Activated CD8-positive, alpha-beta memory T cell treated with anti-CD3 and anti-CD28 coated beads, Interleukin-2, amount 10 ng/mL, durations not matched to agents 7 days and 5 days (primary cell): ENCODE results near the gene HLA-DOA. TPM values are rescaled to one million over a fixed set of nuclear protein-coding genes. Genes with fewer than 3 reads are reported as not detected.

Experiments used
- ATAC-seq: fragments of 150-1000 bp; cut with Tn5 transposase; one replicate; pipeline ENCODE4 v1.10.0; 2021; ENCODE audit warnings: moderate library complexity
- CTCF ChIA-PET: fragments of 350-600 bp; sonication (Branson Sonifier 250); formaldehyde crosslinking; loops from one replicate; lab custom pipeline; 2021; ENCODE audit warnings: antibody characterized with exemption; lab: Charles Lee
- DNase-seq: peaks from one replicate; pipeline ENCODE4 v3.0.0-alpha.2; 2020
- H3K27ac Mint-ChIP-seq: one replicate; pipeline ENCODE4 v1.8.0; 2021; ENCODE audit warnings: mild to moderate bottlenecking, mixed read lengths
- H3K27me3 Mint-ChIP-seq: one replicate; pipeline ENCODE4 v1.8.0; 2021; ENCODE audit warnings: mixed read lengths
- H3K36me3 Mint-ChIP-seq: one replicate; pipeline ENCODE4 v1.8.0; 2021; ENCODE audit warnings: mild to moderate bottlenecking, mixed read lengths
- H3K4me1 Mint-ChIP-seq: one replicate; pipeline ENCODE4 v1.8.0; 2021; ENCODE audit warnings: mixed read lengths
- H3K4me3 Mint-ChIP-seq: one replicate; pipeline ENCODE4 v1.8.0; 2021; ENCODE audit warnings: mild to moderate bottlenecking, moderate library complexity, mixed read lengths
- H3K9me3 Mint-ChIP-seq: one replicate; pipeline ENCODE4 v1.8.0; 2022; ENCODE audit warnings: low read depth, mixed read lengths
- total RNA-seq, 2 experiments: library from RNA; stranded (reverse); gene quantifications; one replicate each; pipeline ENCODE4 v1.2.3, GENCODE V29; 2021

HLA-DOA gene
- total RNA-seq, 2 experiments from 2014 or later, result 11.8 to 16.7 TPM

DNA sequence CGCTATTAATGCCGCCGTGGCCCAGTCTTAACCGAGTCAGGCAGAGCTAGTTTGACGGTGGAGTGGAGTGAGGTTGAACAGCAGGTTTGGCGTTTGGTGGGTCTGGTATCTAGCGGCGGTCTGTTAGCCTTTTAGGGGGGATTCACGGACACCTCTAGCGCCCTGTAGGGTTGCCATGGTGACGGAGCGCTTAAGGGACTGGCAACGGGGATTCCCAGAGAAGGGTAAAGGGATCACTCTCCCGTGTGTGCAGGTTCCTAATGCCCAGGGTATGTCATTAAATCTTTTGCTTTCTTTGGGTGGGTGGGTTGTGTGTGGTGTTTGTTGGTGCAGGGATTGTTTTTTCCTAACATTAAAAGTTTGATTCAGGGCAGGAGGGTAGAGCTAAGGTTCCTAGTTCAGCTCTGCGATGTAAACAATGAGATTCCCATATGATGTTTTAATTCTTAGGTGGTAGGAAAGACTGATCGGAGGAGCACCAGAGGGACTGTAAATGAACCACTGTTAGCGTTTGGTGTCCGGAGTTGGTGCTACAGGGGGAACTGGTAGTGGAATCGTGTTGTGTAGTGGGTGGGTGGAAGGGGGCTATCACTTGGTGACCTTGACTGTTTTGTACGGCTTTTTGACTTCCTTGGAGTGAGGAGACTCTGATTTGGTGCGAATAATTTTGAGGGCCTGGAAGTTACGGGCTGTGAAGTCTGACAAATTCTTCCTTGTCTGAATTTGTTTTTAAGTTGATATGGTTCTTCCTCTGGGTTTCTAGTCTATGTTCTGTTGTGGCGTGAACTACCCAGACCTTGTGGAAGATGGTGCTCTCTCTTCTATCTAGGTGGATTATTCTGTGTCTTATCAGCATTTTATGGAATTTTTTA is 36.0 kb downstream of the HLA-DOA start:
- peak overlapping the region; percentile 99 for H3K27ac Mint-ChIP-seq
- peak; percentile 76 for DNase-seq
- ATAC-seq, result no peak
- peaks cover 32% of the 10 kb centered on the region for H3K4me1 Mint-ChIP-seq
- CTCF ChIA-PET, result interaction anchor here (0.6 to 17.8 kb wide), 14 partner anchors 8 to 133 kb away, joined by 3 to 249 read pairs (median 12); partner anchors contain the start of genes HLA-DMA, PSMB9, TAP1 and TAP2
- no peaks in the 10 kb centered on the region for H3K9me3 Mint-ChIP-seq
- no peaks in the 10 kb centered on the region for H3K27me3 Mint-ChIP-seq
- peak overlapping the region; percentile 94 for H3K4me3 Mint-ChIP-seq
- peaks cover 83% of the 10 kb centered on the region for H3K36me3 Mint-ChIP-seq

DNA sequence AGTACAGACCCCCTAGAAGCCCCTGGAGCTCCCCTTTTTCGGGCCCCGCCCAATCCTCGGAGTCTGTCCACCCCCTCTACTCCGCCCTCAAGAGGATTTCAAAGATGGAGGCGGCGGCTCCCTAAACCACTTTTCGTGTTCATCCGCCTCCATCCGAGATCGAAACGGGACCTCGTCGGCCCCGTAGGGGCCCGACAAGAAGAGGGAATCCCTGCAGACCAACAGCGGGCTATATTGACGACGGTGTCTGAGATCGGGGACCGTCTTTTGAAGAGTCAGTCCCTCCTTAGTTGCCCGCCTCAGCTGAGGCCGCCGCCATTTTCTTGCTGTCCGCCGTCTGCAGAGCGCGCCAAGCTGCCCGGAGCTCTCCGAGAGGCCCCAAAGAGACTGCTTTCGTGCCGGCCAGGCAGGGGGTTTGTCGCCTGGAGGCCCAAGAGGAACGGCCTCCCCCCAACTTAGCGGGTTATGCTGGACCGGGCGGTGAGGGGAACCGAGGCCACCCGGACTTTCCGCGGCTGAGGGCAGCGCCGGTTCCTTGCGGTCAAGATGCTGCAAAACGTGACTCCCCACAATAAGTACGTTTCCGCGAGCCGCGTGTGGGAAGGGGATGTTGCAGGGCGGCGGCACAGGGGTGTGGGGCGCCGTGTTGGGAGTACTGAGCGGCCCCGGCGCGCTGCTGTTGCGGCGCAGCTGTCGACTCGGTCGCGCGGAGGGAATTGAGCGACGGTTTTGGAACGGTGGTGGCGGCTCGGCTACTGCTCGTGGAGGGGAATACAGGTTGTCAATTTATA is 36.8 kb downstream of the HLA-DOA start:
- H3K4me1 Mint-ChIP-seq, result peaks cover 26% of the 10 kb centered on the region
- H3K9me3 Mint-ChIP-seq, result no peaks in the 10 kb centered on the region
- peak; percentile 0 for ATAC-seq
- H3K27me3 Mint-ChIP-seq, result no peaks in the 10 kb centered on the region
- peaks cover 75% of the 10 kb centered on the region for H3K36me3 Mint-ChIP-seq
- H3K27ac Mint-ChIP-seq, result peak overlapping the region; percentile 99
- CTCF ChIA-PET, result interaction anchor here (0.7 to 17.8 kb wide), 21 partner anchors 11 to 780 kb away, joined by 3 to 249 read pairs (median 6); partner anchors contain the start of genes GPSM3, HLA-DMA, PSMB9 and TAP1
- peak overlapping the region; percentile 94 for H3K4me3 Mint-ChIP-seq
- DNase-seq, result peak; percentile 80

DNA sequence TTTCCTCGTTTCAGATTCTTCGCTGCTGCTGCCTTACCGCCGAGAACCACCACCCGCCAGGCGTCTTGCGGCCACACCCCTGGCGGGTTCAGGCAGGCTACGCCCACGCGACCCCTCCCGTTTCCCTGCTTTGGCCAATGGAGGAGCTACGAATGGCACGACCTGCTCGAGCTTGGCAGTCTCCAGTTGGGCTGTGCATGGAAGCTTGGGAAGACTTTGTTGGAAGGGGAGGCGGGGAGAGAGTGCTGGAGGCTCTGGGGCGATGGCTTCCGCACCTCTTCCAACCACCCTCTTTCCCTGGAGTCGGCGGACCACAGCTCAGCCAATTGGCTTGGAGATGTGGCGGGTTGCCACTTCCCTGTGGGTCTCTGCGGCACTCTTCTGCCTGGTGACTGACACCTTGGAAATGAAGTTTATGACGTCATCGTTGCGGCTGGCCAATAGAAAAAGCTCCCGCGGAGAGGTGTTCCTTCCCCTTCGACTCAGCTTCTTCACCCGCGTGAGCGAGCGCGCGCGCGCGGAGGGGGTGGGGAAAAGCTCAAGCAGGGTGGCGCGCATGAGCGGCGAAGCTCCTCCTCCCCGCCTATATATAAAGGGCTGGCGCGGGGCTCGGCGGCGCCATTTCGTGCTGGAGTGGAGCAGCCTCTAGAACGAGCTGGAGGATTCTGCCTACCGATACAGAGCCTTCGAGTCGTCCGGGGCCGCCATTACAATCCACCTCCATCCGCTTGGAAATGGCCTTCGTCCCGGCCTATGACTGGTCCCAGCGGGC is 37.6 kb downstream of the HLA-DOA start:
- H3K4me3 Mint-ChIP-seq, result peak overlapping the region; percentile 94
- peaks cover 24% of the 10 kb centered on the region for H3K4me1 Mint-ChIP-seq
- peak; percentile 41 for ATAC-seq

DNA sequence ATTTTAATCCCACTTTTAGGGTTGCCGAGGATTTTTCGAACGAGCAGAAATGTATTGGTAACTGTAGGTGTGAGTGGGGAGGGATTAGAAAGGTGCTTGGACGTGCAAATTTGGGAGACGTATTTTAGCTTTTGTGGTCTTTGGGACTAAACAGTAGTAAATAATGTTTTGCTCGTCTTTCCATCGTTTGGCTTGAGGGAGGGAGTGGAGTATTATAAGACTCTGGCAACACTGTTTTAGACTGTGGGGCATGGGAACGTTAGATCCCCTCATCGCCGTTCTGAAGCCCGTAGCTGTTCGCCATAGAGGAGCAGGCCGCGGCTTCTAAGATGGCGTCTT is 38.2 kb downstream of the HLA-DOA start:
- DNase-seq (no peak), ATAC-seq (no peak)
- H3K4me3 Mint-ChIP-seq, result peak overlapping the region; percentile 94
- no peaks in the 10 kb centered on the region for H3K9me3 Mint-ChIP-seq
- H3K27me3 Mint-ChIP-seq, result no peaks in the 10 kb centered on the region
- H3K4me1 Mint-ChIP-seq, result peaks cover 22% of the 10 kb centered on the region
- peaks cover 61% of the 10 kb centered on the region for H3K36me3 Mint-ChIP-seq
- CTCF ChIA-PET, result interaction anchor here (0.7 to 17.8 kb wide), 19 partner anchors 10 to 778 kb away, joined by 3 to 249 read pairs (median 6); partner anchors contain the start of genes GPSM3, HLA-DMA, PSMB9 and RPS18
- peak overlapping the region; percentile 99 for H3K27ac Mint-ChIP-seq

More for the DNA sequence above, 37.6 kb downstream of the HLA-DOA start:
- Mint-ChIP-seq H3K27me3 (no peaks in the 10 kb centered on the region), H3K9me3 (no peaks in the 10 kb centered on the region), H3K36me3 (peaks cover 67% of the 10 kb centered on the region), H3K27ac (peak overlapping the region; percentile 99)
- CTCF ChIA-PET, result interaction anchor here (0.6 to 17.8 kb wide), 23 partner anchors 10 to 779 kb away, joined by 3 to 249 read pairs (median 5); partner anchors contain the start of genes GPSM3, HLA-DMA, HLA-DPA1 and PSMB9
- DNase-seq, result peak; percentile 100

DNA sequence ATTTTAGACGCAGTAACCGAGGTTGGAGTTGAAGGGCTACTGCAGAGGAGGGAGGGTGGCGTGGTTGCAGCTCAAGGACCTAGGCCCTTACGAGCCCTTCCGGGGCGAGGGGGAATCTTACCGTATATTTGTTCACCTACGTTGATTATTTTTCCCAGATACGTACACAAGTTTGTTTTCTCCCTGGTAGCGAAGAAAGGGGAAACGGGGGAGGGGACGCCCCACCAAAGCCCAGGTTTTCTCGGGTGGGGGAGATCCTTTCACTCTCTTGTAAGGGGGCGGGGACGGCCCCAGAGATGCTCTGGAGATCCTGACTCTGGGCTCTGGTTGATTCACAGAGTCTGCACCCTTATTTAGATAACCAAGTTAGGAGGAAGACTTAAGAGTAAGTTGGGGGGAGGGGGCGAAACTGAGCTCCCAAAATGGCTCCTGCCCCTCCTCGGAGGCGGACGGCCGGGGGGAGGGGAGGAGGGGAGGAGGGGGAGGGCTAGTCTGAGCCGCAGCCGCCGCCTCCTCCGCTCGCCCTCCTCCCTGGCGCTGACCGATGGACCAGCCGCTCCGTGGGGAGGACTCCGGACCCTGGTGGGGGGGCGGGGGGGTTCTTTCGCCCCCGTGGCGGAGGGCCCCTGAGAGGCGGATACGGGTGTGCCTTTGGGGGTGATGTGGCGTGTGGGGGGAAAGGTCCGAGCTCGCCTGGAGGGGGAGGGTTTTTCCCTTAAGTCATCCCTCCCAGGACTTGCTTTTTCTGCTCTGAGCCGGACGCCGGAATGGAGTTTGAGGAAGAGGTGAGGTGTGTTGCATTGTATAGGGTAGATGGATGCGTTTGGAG is 38.8 kb downstream of the HLA-DOA start:
- ATAC-seq (peak; percentile 3), DNase-seq (peak; percentile 91)
- H3K27ac Mint-ChIP-seq, result peak overlapping the region; percentile 99
- H3K4me1 Mint-ChIP-seq, result peaks cover 21% of the 10 kb centered on the region
- CTCF ChIA-PET, result interaction anchor here (0.7 to 17.8 kb wide), 11 partner anchors 9 to 778 kb away, joined by 3 to 249 read pairs (median 19); partner anchors contain the start of genes GPSM3, HLA-DMA, PSMB9 and RPS18
- H3K4me3 Mint-ChIP-seq, result peak overlapping the region; percentile 94
- H3K27me3 Mint-ChIP-seq, result no peaks in the 10 kb centered on the region
- no peaks in the 10 kb centered on the region for H3K9me3 Mint-ChIP-seq
- peaks cover 55% of the 10 kb centered on the region for H3K36me3 Mint-ChIP-seq

DNA sequence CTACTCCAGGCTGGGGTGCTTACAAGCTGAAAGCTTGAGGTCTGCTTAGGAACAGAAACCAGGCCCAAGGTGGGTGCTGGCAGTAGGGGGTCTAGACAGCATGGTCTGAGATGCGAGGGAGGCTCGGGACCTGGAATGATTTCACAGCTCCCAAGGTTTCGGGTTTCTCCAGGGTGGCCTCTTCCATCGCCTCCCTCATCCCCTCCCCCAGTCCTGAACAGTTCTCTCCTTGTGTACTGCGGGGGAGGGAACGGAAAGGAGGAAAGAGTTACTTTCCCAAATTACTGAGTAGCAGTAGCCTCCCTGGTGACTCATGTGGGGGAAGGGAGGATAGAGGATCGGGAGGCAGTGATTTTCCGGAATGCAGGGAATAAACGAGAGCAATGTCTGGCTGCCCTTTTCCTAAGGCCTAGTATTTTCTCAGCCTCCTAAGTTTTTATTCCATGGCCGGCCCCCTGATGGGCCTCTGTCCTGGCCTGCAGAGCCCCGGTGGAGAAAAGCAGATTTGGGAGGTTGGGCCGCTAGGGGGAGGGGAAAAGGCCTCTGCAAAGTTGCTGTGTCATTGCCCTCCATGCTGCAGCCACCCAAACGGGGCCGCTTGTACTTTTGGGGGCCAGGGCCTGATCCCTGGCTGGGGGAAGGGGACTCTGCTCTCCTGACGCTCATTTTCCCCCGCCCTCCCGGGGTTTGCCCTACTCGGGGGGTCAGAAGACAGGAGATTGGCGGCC is 39.5 kb downstream of the HLA-DOA start:
- peak; percentile 0 for ATAC-seq
- CTCF ChIA-PET, result interaction anchor here (0.9 to 17.8 kb wide), 9 partner anchors 14 to 130 kb away, joined by 3 to 249 read pairs (median 29); partner anchors contain the start of genes HLA-DMA, HLA-DMB, PSMB9 and TAP1
- Mint-ChIP-seq H3K9me3 (no peaks in the 10 kb centered on the region), H3K4me1 (peaks cover 23% of the 10 kb centered on the region), H3K4me3 (peak overlapping the region; percentile 94), H3K27ac (peak overlapping the region; percentile 99), H3K27me3 (no peaks in the 10 kb centered on the region), H3K36me3 (peaks cover 50% of the 10 kb centered on the region)
- DNase-seq, result peak; percentile 90

DNA sequence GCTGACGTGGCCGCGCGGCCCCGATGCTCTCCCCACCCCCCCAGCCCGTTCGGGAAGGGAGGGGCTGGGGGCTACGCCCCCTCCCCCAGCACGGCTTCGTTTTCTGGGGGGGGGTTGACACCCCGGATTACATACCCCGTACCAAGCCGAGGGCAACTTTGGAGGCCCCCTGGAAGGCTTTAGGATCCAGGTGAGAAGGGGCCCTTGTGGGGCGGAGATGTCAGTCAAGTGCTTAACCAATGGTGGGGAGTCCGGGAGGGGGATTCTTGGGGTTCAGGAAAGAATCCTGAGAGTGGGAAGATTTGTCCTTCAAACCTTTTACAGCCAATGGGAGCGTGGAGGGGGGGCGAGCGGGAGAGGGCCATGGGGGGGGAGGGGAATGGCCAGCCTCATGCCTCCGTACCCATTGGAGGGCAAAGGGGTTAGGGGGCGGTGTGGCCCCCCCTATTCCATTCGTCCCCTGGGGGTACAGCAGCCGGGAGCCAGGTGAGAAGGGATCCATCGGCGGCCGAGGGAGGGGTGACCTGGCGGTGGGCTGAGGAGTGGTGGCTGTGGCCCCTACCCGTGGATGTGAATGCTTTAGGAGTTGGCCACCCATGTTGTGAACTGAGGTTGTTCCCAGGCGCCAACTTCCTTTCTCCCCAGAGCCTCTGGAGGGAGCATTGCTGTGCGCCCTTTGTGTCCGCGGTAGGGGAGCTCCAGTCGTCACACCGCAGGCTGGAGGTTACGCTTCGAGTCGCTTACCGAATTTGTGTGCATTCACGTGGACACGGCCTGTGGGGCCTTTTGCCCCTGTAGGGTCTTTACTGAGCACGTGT is 40.3 kb downstream of the HLA-DOA start:
- Mint-ChIP-seq H3K27me3 (no peaks in the 10 kb centered on the region), H3K27ac (peak overlapping the region; percentile 99), H3K9me3 (no peaks in the 10 kb centered on the region), H3K4me3 (peak overlapping the region; percentile 94), H3K36me3 (peaks cover 45% of the 10 kb centered on the region), H3K4me1 (peaks cover 27% of the 10 kb centered on the region)
- CTCF ChIA-PET, result interaction anchor here (0.9 to 17.8 kb wide), 9 partner anchors 14 to 129 kb away, joined by 3 to 249 read pairs (median 24); partner anchors contain the start of genes HLA-DMA, HLA-DMB, PSMB9 and TAP1
- ATAC-seq, result no peak
- peak; percentile 82 for DNase-seq

DNA sequence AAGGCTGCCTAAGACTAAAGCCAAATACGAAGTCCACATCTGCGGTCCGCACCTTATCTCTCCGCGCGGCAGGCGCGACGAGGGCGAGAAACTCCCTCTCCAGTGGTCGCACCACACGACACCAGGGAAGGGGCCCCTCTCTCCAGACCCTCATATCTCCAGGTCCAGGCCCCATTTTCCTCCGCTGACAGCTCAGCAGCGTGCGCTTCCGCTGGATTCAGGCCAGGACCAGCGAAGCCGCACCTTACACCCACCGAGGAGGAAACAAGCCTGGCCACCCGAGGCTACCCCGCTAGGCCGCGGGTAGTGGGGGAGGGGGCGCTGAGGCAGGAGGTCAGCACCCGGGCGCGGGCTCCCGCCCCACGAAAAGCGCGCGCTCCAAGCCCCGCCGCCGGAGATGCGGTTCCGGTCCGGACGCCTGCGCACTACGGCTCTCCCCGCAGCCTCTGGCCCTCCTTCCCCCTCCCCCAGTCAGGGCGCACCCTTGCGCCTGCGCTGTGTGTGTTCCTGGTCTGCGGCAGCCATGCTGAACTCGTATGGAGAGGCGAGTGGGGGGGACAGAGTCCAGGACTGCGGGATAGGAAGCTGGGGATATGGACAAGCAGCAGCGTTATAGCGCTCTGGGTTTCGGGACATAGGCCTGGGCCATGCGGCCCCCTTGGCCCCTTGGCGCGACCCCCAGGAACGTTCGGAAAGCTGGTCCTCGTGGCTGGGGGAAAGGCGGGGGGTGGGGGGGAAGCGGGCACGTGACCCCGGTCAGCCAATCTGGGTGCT is 41.1 kb downstream of the HLA-DOA start, which contains the start of gene BRD2:
TSS of gene BRD2 (plus strand) at position 502 of the 774 bp plus-strand sequence. CDS start 4,305 bp downstream, outside the sequence.
- Mint-ChIP-seq H3K4me3 (peak within 1 kb of the TSS; percentile 94), H3K27me3 (no peaks in the 10 kb centered on the region), H3K9me3 (no peaks in the 10 kb centered on the region), H3K36me3 (peaks cover 40% of the 10 kb centered on the region), H3K27ac (peak within 1 kb of the TSS; percentile 99), H3K4me1 (peaks cover 30% of the 10 kb centered on the region)
- CTCF ChIA-PET, result interaction anchor here (1.1 to 17.8 kb wide), 12 partner anchors 14 to 130 kb away, joined by 3 to 249 read pairs (median 12); partner anchors contain the start of genes HLA-DMA, HLA-DMB, PSMB9 and TAP1
- DNase-seq (peak; percentile 99), ATAC-seq (peak; percentile 50)

DNA sequence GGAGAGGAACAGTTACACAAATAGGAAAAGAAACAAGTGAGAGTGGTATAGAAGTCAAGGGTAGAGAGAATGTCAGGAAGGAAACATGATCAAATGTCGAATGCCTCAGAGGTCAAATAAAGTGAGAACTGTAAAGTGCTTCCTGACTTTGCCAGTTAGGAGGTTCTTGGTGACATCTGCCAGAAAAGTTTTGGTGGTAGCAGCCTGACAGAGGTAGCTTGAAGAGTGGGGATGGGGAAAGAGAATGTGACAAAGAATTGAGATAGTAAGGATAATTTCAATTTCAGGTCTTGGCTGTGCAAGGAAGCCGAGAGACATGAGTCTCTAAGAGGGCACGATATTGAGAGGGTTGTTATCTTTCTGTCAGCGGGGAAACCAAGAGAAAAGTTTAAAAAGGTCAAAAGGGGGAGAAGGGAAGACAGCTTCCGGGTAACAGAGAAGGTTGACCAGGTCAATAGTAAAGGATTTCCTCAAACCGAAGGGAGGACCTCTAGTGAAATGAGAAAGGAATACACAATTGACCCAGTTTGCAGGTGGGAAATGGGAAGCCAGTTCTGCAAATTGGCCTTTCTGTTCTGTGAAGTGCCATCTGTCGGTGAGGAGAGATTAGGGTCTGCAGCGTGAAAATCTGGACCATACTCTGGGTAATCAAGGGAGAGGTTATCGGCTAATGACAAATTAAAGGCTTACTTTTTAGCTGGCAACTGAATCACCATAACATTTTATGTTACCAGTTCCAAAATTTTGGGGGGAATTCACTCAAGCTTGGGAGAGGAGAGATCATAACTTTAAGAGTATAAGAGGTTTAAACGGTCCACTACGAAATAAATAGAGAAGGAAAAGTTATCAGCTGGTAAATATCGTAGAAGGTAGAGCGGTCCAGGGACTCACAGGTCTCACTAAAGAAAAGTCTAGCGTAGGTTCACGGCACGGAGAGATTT is 42.0 kb downstream of the HLA-DOA start:
- no peaks in the 10 kb centered on the region for H3K9me3 Mint-ChIP-seq
- H3K27ac Mint-ChIP-seq, result peak overlapping the region; percentile 99
- H3K27me3 Mint-ChIP-seq, result no peaks in the 10 kb centered on the region
- CTCF ChIA-PET, result interaction anchor here (0.8 to 17.8 kb wide), 13 partner anchors 13 to 129 kb away, joined by 3 to 249 read pairs (median 9); partner anchors contain the start of genes HLA-DMA, HLA-DMB, PSMB9 and TAP1
- DNase-seq, result peak; percentile 62
- peaks cover 34% of the 10 kb centered on the region for H3K4me1 Mint-ChIP-seq
- peaks cover 33% of the 10 kb centered on the region for H3K36me3 Mint-ChIP-seq
- H3K4me3 Mint-ChIP-seq, result peak overlapping the region; percentile 94
- ATAC-seq, result no peak
